VCaP (cell line): ENCODE data around the gene ACOT6.
A peak's percentile ranks its signal among the peaks of the same experiment; 100 is the strongest.
"Not testable (repeated sequence)": the region's sequence is repeated elsewhere in the genome, so short reads cannot be mapped to it uniquely, and the experiment has no call there.

Experiments
- H3K27ac ChIP-seq: fragments of 450-650 bp; 2 replicates; pipeline ENCODE4 v1.5.1; 2017
- TF ChIP-seq, protein P1 (sequence below): fragments of 450-650 bp; conservative IDR thresholded peaks from 2 replicates; pipeline ENCODE4 v1.5.1; 2017; ENCODE audit warnings: mild to moderate bottlenecking, moderate library complexity

The ACOT6 gene

DNA sequence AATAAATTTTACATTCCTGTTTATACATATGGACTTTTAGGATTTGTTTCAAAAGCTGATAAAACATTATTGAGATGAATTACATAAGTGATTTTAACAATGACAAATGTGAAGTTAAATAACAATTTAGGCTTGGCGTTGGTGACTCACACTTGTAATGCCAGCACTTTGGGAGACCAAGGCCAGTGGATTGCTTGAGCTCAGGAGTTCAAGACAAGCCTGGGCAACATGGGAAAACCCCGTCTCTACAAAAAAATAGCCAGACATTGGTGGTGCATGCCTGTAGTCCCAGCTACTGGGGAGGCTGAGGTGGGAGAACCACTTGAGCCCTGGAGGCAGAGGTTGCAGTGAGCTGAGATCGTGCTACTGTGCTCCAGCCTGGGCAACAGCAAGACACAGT lies 35.9 kb upstream of the ACOT6 start:
- no peak overlapping the region for H3K27ac ChIP-seq
- TF ChIP-seq, protein P1, sequence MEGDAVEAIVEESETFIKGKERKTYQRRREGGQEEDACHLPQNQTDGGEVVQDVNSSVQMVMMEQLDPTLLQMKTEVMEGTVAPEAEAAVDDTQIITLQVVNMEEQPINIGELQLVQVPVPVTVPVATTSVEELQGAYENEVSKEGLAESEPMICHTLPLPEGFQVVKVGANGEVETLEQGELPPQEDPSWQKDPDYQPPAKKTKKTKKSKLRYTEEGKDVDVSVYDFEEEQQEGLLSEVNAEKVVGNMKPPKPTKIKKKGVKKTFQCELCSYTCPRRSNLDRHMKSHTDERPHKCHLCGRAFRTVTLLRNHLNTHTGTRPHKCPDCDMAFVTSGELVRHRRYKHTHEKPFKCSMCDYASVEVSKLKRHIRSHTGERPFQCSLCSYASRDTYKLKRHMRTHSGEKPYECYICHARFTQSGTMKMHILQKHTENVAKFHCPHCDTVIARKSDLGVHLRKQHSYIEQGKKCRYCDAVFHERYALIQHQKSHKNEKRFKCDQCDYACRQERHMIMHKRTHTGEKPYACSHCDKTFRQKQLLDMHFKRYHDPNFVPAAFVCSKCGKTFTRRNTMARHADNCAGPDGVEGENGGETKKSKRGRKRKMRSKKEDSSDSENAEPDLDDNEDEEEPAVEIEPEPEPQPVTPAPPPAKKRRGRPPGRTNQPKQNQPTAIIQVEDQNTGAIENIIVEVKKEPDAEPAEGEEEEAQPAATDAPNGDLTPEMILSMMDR, result no peak

DNA sequence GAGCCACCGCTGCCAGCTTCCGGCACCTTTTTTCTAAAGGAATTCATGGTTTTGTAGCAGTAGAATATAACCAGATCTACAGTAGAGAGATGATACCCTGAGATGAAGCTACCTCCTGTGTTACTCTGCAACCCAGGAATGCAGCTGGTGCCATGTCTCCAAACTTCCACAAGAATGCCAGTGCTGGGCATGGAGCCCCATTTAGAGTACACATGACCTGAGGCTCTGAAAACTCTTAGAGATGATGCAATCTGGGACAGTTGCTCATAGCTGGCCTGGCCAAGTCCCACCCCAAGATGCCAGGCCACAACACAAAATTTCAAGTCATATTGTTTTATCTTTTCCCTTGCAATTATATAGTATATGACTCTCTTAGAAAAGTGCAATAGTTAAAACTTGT lies 35.1 kb upstream of the ACOT6 start:
- not testable (repeated sequence) for H3K27ac ChIP-seq

DNA sequence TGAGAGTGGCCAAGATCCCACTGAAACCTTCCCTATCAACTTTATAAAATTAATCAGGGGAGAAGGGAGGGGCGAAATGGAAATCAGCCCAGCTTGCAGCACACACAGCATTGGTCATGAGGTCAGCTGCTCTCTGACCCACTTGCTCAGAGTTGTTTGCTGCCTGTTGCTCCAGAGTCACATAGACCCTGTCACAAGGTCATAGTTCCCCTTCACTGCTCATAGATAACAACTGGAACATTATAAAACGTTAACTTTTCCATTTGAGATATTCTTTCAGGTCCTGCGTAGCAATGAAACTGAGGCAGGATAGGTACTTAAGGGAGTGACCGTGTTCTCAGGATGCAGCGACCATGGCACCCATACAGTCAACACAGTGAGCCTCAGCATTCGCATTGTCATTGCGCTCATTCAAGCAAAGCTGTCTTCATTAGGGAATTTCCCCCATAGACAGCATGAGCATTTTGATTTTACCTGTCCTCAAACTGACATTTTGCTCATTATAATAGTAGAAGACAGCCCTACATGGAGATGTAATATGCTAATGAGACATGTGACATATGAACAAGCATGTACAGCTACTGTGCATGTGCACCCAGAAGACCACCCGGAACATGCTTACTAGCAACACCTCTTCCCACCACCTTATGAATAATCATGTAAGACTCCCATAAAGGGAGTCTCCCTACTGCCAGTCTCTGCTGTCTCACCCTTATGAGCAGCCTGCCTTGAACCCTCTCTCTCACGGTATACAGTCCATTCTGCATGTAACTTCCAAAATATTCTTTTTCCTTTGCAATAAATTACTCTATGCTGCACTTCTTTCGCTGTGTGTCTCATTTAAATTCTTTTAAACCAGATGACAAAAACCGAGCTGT lies 30.0 kb upstream of the ACOT6 start:
- H3K27ac ChIP-seq, result not testable (repeated sequence)

DNA sequence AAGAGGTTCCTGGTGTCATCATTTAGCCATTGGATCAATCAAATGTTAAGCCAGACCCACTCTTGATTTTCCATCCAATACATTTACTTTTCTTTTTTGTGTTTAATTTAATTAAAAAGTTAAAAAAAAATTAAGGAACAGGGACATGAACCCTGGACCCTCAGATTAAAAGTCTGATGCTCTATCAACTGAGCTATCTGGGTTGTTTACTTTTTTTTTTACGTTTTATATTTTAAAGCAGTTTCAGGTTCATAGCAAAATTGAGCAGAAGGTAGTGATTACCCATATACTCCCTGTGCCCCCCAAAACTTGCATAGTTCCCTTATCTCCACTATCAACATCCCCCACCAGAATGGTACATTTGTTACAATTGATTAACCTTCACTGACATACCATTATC lies 23.6 kb upstream of the ACOT6 start:
- H3K27ac ChIP-seq, result no peak overlapping the region
- TF ChIP-seq, protein P1, result no peak

DNA sequence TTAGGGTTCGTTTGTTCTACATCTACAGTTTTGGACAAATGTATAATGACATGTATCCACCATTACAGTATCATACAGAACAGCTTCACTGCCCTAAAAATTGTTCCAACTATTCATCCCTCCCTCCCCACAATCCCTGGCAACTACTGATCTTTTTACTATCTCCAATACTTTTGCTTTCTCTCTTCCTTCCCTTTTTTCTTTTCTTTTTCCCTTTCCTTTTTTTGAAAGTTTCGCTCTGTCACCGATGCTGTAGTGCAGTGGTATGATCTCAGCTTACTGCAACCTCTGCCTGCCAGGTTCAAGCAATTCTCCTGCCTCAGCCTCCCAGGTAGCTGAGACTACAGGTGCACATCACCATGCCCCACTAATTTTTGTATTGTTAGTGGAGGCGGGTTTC lies 23.2 kb upstream of the ACOT6 start:
- no peak overlapping the region for H3K27ac ChIP-seq
- TF ChIP-seq, protein P1, result no peak

DNA sequence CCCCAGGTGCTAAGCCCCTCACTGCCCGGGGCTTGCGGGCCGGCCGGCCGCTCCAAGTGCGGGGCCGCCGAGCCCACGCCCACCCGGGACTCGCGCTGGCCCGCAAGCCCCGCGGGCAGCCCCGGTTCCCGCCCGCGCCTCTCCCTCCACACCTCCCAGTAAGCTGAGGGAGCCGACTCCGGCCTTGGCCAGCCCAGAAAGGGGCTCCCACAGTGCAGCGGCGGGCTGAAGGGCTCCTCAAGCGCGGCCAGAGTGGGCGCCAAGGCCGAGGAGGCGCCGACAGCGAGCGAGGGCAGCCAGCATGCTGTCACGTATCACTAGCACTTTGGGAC lies 21.7 kb upstream of the ACOT6 start:
- not testable (repeated sequence) for H3K27ac ChIP-seq

DNA sequence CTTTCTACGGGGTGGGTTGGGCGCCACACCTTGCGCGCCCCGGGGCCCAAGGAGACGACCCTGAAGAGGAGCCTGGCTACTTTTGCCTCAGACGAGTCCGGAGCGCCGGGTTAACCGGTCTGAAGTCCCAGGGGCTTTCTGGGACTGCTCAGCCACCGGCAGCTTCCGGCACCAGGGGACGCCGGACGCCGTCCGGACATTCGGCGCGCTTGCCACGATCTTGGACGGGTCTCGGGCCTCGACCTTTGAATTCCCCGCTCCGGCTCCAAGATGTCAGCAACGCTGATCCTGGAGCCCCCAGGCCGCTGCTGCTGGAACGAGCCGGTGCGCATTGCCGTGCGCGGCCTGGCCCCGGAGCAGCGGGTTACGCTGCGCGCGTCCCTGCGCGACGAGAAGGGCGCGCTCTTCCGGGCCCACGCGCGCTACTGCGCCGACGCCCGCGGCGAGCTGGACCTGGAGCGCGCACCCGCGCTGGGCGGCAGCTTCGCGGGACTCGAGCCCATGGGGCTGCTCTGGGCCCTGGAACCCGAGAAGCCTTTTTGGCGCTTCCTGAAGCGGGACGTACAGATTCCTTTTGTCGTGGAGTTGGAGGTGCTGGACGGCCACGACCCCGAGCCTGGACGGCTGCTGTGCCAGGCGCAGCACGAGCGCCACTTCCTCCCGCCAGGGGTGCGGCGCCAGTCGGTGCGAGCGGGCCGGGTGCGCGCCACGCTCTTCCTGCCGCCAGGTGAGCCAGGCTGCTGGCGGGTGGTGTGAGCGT lies 20.4 kb upstream of the ACOT6 start, which contains the start of gene ACOT4:
ACOT4 (plus strand) TSS at position 184 of the 760 bp plus-strand sequence; CDS start at position 271, 87 bp downstream.
- peak within 1 kb of the TSS; percentile 75 for H3K27ac ChIP-seq
- TF ChIP-seq, protein P1, result peak; percentile 44

DNA sequence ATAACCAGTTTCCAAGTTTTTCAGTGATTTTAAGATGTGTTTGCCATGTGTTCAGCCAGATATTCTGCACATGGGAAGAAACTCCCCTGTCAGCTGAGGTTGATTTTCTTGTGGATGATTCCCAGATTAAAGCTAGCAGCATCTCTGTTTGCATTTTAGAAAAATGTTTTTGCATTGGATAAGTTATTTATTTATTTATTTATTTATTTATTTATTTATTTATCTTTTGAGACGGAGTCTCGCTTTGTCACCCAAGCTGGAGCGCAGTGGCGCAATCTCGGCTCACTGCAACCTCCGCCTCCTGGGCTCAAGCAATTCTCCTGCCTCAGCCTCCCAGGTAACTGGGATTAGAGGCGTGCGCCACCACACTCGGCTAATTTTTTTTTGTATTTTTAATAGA lies 17.8 kb upstream of the ACOT6 start:
- no peak overlapping the region for H3K27ac ChIP-seq
- TF ChIP-seq, protein P1, result no peak

DNA sequence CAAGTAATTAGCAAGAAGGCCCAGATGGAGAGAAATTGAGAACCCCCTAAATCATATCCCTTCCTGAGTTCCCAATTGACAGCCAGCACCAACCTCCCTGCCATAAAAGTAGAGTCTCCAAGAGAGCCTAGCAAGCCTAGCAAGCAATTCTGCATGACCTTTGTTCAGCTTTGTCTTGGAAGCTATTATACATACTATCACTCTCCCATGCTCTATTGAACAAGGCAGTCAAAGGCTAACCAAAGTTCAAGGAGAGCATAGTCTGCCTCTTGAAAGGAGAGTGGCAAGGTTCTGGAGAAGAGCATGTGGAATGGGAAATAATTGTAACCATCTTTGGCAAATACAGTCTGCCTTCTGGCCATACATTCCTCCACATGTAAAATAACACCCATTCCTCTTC lies 12.8 kb upstream of the ACOT6 start:
- TF ChIP-seq, protein P1, result no peak
- no peak overlapping the region for H3K27ac ChIP-seq
